PC-3 (cell line): ENCODE data around the gene GULP1.

Source experiments
- EZH2 ChIP-seq: fragments of 300-600 bp; sonication (generic); IDR thresholded peaks from one replicate; pipeline ENCODE4 v1.6.1; 2017; ENCODE audit warnings: antibody characterized with exemption, mild to moderate bottlenecking, low read length; ENCODE audit not compliant: unreplicated experiment
- EZH2phosphoT487 ChIP-seq: fragments of 300-600 bp; sonication (generic); IDR thresholded peaks from 2 replicates; pipeline ENCODE4 v1.6.1; 2018; ENCODE audit warnings: mild to moderate bottlenecking, antibody characterized with exemption, low read length, borderline replicate concordance
- TF ChIP-seq, protein P1 (sequence below): fragments of 300-600 bp; sonication (generic); conservative IDR thresholded peaks from 2 replicates; pipeline ENCODE4 v1.5.1; 2017; ENCODE audit warnings: antibody characterized with exemption, low read depth, mild to moderate bottlenecking, low read length

DNA sequence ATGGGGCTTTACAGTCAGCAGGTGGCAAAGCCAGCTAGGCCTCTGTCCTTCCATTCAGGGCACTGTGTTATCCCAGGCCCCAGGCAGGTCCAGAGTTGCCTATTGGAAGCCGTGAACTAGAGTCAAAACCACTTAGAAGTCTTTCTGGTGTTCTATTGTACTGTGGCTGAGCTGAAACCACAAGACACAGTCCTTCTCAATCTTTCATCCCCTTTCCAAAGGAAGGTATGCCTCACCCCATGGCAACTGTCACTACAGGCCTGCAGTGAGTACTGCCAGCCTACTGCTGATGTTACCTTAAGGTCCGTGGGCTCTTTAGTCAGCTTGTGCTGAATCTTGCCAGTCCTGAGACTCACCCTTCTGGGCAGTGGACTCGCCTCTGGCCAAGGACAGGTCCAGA is 181.6 kb downstream of the GULP1 start:
- TF ChIP-seq, protein P1, sequence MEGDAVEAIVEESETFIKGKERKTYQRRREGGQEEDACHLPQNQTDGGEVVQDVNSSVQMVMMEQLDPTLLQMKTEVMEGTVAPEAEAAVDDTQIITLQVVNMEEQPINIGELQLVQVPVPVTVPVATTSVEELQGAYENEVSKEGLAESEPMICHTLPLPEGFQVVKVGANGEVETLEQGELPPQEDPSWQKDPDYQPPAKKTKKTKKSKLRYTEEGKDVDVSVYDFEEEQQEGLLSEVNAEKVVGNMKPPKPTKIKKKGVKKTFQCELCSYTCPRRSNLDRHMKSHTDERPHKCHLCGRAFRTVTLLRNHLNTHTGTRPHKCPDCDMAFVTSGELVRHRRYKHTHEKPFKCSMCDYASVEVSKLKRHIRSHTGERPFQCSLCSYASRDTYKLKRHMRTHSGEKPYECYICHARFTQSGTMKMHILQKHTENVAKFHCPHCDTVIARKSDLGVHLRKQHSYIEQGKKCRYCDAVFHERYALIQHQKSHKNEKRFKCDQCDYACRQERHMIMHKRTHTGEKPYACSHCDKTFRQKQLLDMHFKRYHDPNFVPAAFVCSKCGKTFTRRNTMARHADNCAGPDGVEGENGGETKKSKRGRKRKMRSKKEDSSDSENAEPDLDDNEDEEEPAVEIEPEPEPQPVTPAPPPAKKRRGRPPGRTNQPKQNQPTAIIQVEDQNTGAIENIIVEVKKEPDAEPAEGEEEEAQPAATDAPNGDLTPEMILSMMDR = no peak
- TF ChIP-seq EZH2 (no peak), EZH2phosphoT487 (no peak)
